Measurements from ENCODE around the gene EID3.

DNA sequence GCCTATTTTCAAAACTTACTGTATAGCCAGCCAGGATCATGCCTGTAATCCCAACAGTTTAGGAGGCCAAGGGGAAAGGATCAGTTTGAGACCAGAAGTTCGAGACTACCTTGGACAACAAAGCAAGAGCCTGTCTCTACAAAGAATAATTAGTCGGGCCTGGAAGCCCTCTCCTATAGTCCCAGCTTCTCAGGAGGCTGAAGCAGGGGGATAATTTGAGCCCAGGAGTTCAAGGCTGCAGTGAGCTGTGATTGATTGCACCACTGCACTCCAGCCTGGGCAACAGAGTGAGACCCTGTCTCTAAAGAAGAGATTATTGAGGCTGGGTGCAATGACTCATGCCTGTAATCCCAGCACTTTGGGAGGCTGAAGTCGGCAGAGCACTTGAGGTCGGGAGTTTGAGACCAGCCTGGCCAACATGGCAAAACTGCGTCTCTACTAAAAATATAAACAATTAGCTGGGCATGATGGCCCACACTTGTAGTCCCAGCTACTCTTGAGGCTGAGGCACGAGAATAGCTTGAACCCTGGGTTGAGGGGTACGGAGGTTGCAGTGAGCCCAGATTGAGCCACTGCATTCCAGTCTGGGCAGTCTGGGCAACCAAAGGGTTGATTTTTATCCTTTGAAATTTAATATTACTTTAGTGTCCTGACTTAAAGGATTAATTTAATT is 14.1 kb downstream of the EID3 start:
- TF ChIP-seq, protein P1, sequence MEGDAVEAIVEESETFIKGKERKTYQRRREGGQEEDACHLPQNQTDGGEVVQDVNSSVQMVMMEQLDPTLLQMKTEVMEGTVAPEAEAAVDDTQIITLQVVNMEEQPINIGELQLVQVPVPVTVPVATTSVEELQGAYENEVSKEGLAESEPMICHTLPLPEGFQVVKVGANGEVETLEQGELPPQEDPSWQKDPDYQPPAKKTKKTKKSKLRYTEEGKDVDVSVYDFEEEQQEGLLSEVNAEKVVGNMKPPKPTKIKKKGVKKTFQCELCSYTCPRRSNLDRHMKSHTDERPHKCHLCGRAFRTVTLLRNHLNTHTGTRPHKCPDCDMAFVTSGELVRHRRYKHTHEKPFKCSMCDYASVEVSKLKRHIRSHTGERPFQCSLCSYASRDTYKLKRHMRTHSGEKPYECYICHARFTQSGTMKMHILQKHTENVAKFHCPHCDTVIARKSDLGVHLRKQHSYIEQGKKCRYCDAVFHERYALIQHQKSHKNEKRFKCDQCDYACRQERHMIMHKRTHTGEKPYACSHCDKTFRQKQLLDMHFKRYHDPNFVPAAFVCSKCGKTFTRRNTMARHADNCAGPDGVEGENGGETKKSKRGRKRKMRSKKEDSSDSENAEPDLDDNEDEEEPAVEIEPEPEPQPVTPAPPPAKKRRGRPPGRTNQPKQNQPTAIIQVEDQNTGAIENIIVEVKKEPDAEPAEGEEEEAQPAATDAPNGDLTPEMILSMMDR (IDR thresholded peaks at IDR 0.05) = no peak
- no peak for TF ChIP-seq POLR2A (IDR thresholded peaks at IDR 0.05)

Data from prostate gland (tissue), 2 donors.